ENCODE data around the gene CAPN7.

CAPN7 gene

GRCh38 chr3:15243822-15244482 lies 37.9 kb downstream of the CAPN7 start:
- no peak for TF ChIP-seq CTCF (IDR thresholded peaks at IDR 0.05; ENCODE audit: insufficient read depth, missing control alignments)
- FAIRE-seq, result no peak

GRCh38 chr3:15246186-15246585 lies 40.1 kb downstream of the CAPN7 start:
- TF ChIP-seq CTCF (IDR thresholded peaks at IDR 0.05; ENCODE audit: insufficient read depth, missing control alignments), result no peak
- FAIRE-seq (no peak), DNase-seq (ENCODE audit: insufficient read length, low spot score) (no peak)

More at GRCh38 chr3:15243822-15244482, 37.9 kb downstream of the CAPN7 start:
- no peak for DNase-seq (ENCODE audit: insufficient read length, low spot score)

GRCh38 chr3:15253023-15253697 lies 47.1 kb downstream of the CAPN7 start:
- no peak for TF ChIP-seq CTCF (IDR thresholded peaks at IDR 0.05; ENCODE audit: insufficient read depth, missing control alignments)
- FAIRE-seq, result no peak

GRCh38 chr3:15255215-15255614 lies 49.2 kb downstream of the CAPN7 start:
- FAIRE-seq (peak; percentile 6), DNase-seq (ENCODE audit: insufficient read length, low spot score) (no peak)
- no peak for TF ChIP-seq CTCF (IDR thresholded peaks at IDR 0.05; ENCODE audit: insufficient read depth, missing control alignments)

More at GRCh38 chr3:15253023-15253697, 47.1 kb downstream of the CAPN7 start:
- DNase-seq (ENCODE audit: insufficient read length, low spot score), result no peak

GRCh38 chr3:15256861-15257341 lies 50.9 kb downstream of the CAPN7 start:
- DNase-seq (ENCODE audit: insufficient read length, low spot score) (no peak), FAIRE-seq (no peak)
- TF ChIP-seq CTCF (IDR thresholded peaks at IDR 0.05; ENCODE audit: insufficient read depth, missing control alignments), result no peak

GRCh38 chr3:15258720-15259119 lies 52.7 kb downstream of the CAPN7 start:
- TF ChIP-seq CTCF (IDR thresholded peaks at IDR 0.05; ENCODE audit: insufficient read depth, missing control alignments), result no peak
- no peak for FAIRE-seq
- DNase-seq (ENCODE audit: insufficient read length, low spot score), result no peak

- no peak for DNase-seq (ENCODE audit: insufficient read length, low spot score)
- FAIRE-seq, result no peak
- no peak for TF ChIP-seq CTCF (IDR thresholded peaks at IDR 0.05; ENCODE audit: insufficient read depth, missing control alignments)
These were observed 54.5 kb downstream of the CAPN7 start for GRCh38 chr3:15260531-15260930.

All from D721Med (cell line).